IMR-90 (cell line): ENCODE data around the gene HPCAL4. TPM values are rescaled to one million over a fixed set of nuclear protein-coding genes. Genes with fewer than 3 reads are reported as not detected.

ENCODE experiments used
- ATAC-seq: fragments of 200-7000 bp; cut with Tn5 transposase; 2 replicates; pipeline ENCODE4 v1.9.1; 2020; ENCODE audit warnings: low read depth, mild to moderate bottlenecking, moderate library complexity
- BruUV-seq: library from RNA; stranded (reverse); fragments of 400-500 nt; replicated peaks from 2 replicates; lab custom pipeline; 2021; lab: Mats Ljungman, UMichigan
- CTCF ChIA-PET: fragments of 300-600 bp; formaldehyde crosslinking; extraction: SDS; loops from one replicate; lab custom pipeline; 2021; ENCODE audit warnings: antibody characterized with exemption; lab: Yijun Ruan, JAX
- POLR2A ChIA-PET: fragments of 300-600 bp; sonication (Branson Sonifier 250); formaldehyde crosslinking; loops from one replicate; lab custom pipeline; 2022; ENCODE audit warnings: antibody characterized with exemption; ENCODE audit not compliant: unreplicated experiment; lab: Charles Lee
- DNase-seq: peaks from one replicate; pipeline ENCODE4 v3.0.0; 2013
- H2AFZ ChIP-seq: replicated peaks from 2 replicates; pipeline ENCODE3; 2013; ENCODE audit warnings: low read length, mild to moderate bottlenecking; ENCODE audit not compliant: poor library complexity
- H2AK5ac ChIP-seq: 2 replicates; pipeline ENCODE4 v1.6.1; 2013; ENCODE audit warnings: low read depth, low read length, inconsistent platforms
- H2AK9ac ChIP-seq: replicated peaks from 2 replicates; pipeline ENCODE3; 2013; ENCODE audit warnings: mild to moderate bottlenecking, low read depth, low read length, moderate library complexity; ENCODE audit not compliant: poor library complexity
- H2BK120ac ChIP-seq: 2 replicates; pipeline ENCODE4 v1.6.1; 2013; ENCODE audit warnings: low read depth, low read length, inconsistent platforms
- H2BK15ac ChIP-seq: 3 replicates; pipeline ENCODE4 v1.6.1; 2013; ENCODE audit warnings: low read depth, low read length, inconsistent platforms
- H2BK20ac ChIP-seq: 2 replicates; pipeline ENCODE4 v1.6.1; 2013; ENCODE audit warnings: low read depth, mild to moderate bottlenecking, inconsistent platforms, low read length, moderate library complexity
- H2BK5ac ChIP-seq: 2 replicates; pipeline ENCODE4 v1.6.1; 2013; ENCODE audit warnings: mild to moderate bottlenecking, low read depth, low read length, inconsistent platforms; ENCODE audit not compliant: poor library complexity, severe bottlenecking
- H3K14ac ChIP-seq: replicated peaks from 2 replicates; pipeline ENCODE4 v1.6.1; 2013; ENCODE audit warnings: low read depth, low read length, inconsistent platforms
- H3K18ac ChIP-seq: 2 replicates; pipeline ENCODE4 v1.6.1; 2013; ENCODE audit warnings: low read depth, low read length, control low read depth
- H3K23ac ChIP-seq: 2 replicates; pipeline ENCODE4 v1.6.1; 2013; ENCODE audit warnings: low read depth, low read length, inconsistent platforms
- H3K27ac ChIP-seq: 2 replicates; pipeline ENCODE4 v1.5.1; 2013; ENCODE audit warnings: mild to moderate bottlenecking, control low read depth, low read length; ENCODE audit not compliant: insufficient read depth
- H3K27me3 ChIP-seq: 2 replicates; pipeline ENCODE4 v1.6.1; 2013; ENCODE audit warnings: low read length; ENCODE audit not compliant: control insufficient read depth, insufficient read depth
- H3K36me3 ChIP-seq: 2 replicates; pipeline ENCODE4 v1.6.1; 2013; ENCODE audit warnings: low read length, mixed read lengths; ENCODE audit not compliant: control insufficient read depth, insufficient read depth
- H3K4ac ChIP-seq: 2 replicates; pipeline ENCODE4 v1.6.1; 2013; ENCODE audit warnings: low read depth, low read length, inconsistent platforms
- H3K4me1 ChIP-seq: 2 replicates; pipeline ENCODE4 v1.6.1; 2013; ENCODE audit warnings: low read length, mixed read lengths; ENCODE audit not compliant: control insufficient read depth, insufficient read depth
- H3K4me2 ChIP-seq: 2 replicates; pipeline ENCODE4 v1.6.1; 2013; ENCODE audit warnings: low read depth, mild to moderate bottlenecking, control low read depth, low read length, moderate library complexity
- H3K4me3 ChIP-seq: 2 replicates; pipeline ENCODE4 v1.5.1; 2013; ENCODE audit warnings: low read depth, mild to moderate bottlenecking, control low read depth, low read length, moderate library complexity; ENCODE audit not compliant: insufficient read depth
- H3K56ac ChIP-seq: 2 replicates; pipeline ENCODE4 v1.6.1; 2013; ENCODE audit warnings: low read length, inconsistent platforms; ENCODE audit not compliant: insufficient read depth; ENCODE audit errors: extremely low read depth
- H3K79me1 ChIP-seq, 2 experiments: 2 replicates each; pipeline ENCODE4 v1.6.1; 2013; ENCODE audit warnings: low read length in 2 of 2, inconsistent platforms in 1 of 2, low read depth in 1 of 2
- H3K9ac ChIP-seq: 2 replicates; pipeline ENCODE4 v1.6.1; 2013; ENCODE audit warnings: low read depth, low read length, control low read depth
- H3K9me1 ChIP-seq: 2 replicates; pipeline ENCODE4 v1.6.1; 2013; ENCODE audit warnings: low read length, inconsistent platforms; ENCODE audit not compliant: insufficient read depth
- H3K9me3 ChIP-seq: 2 replicates; pipeline ENCODE4 v1.6.1; 2013; ENCODE audit warnings: low read length; ENCODE audit not compliant: control insufficient read depth, insufficient read depth
- H4K20me1 ChIP-seq: 2 replicates; pipeline ENCODE4 v1.6.1; 2013; ENCODE audit warnings: low read length, inconsistent platforms; ENCODE audit not compliant: insufficient read depth
- H4K5ac ChIP-seq: 2 replicates; pipeline ENCODE4 v1.6.1; 2013; ENCODE audit warnings: mild to moderate bottlenecking, low read depth, low read length, control low read depth
- H4K8ac ChIP-seq, 2 experiments: 2 replicates each; pipeline ENCODE4 v1.6.1; 2013; ENCODE audit warnings: low read depth in 2 of 2, low read length in 2 of 2, control low read depth in 1 of 2, inconsistent platforms in 1 of 2
- H4K91ac ChIP-seq: 2 replicates; pipeline ENCODE4 v1.6.1; 2013; ENCODE audit warnings: low read depth, low read length, inconsistent platforms; ENCODE audit not compliant: insufficient read depth
- CEBPB ChIP-seq: IDR thresholded peaks from 2 replicates; pipeline ENCODE4 v1.6.1; 2012; ENCODE audit warnings: low read depth, low read length, improper control_type of control experiment
- MAFK ChIP-seq: IDR thresholded peaks from 2 replicates; pipeline ENCODE4 v1.6.1; 2012; ENCODE audit warnings: low read depth, low read length, improper control_type of control experiment
- NFE2L2 ChIP-seq: fragments of 150-350 bp; IDR thresholded peaks from 2 replicates; pipeline ENCODE4 v1.6.1; 2016; ENCODE audit warnings: low read depth, mild to moderate bottlenecking, low read length
- POLR2A ChIP-seq: IDR thresholded peaks from 2 replicates; pipeline ENCODE4 v1.6.1; 2012; ENCODE audit warnings: mild to moderate bottlenecking, low read depth, low read length
- WGBS, 2 experiments: methylation state at CpG; one replicate each; pipeline versions ENCODE4 v1.1.5 to v1.1.7; 2013; ENCODE audit warnings: missing lambda C conversion rate in 2 of 2; ENCODE audit not compliant: insufficient read length in 1 of 2; ENCODE audit errors: extremely low coverage in 2 of 2; 5-methylcytosine and 5-hydroxymethylcytosine counted together
- dilution Hi-C: fragments of 300-500 bp; cut with HindIII; formaldehyde crosslinking; loops from one replicate; pipeline ENCODE4 v1.14.3; 2018; ENCODE audit warnings: low sequenced_read_pairs; ENCODE audit not compliant: unreplicated experiment
- in situ Hi-C: fragments of 300-500 bp; cut with MboI; formaldehyde crosslinking; loops from 3 replicates; pipeline ENCODE4 v1.14.3; 2019; ENCODE audit warnings: low sequenced_read_pairs, inconsistent platforms, mixed read lengths
- intact Hi-C: fragments of 100-400 bp; cut with micrococcal nuclease; formaldehyde crosslinking; loops from 2 replicates; pipeline ENCODE4 v1.10.0; 2022
- polyA plus RNA-seq, 3 experiments: library from polyadenylated mRNA; depleted of rRNA; stranded (reverse); fragments of >200 nt; gene quantifications; 2 replicates each; pipeline ENCODE4 v1.2.3, GENCODE V29; 2012; ENCODE audit warnings: low replicate concordance in 1 of 3
- total RNA-seq: library from RNA; depleted of rRNA; stranded (reverse); fragments of >200 nt; gene quantifications from 2 replicates; pipeline ENCODE4 v1.2.3, GENCODE V29; 2012
- TF ChIP-seq, protein P1 (sequence below): fragments of 150-350 bp; IDR thresholded peaks from 2 replicates; pipeline ENCODE4 v1.6.1; 2017; ENCODE audit warnings: mild to moderate bottlenecking, antibody characterized with exemption, low read length, low read depth
- TF ChIP-seq, protein P2 (sequence below): conservative IDR thresholded peaks from 2 replicates; pipeline ENCODE4 v1.5.1; 2012; ENCODE audit warnings: mild to moderate bottlenecking, low read depth, low read length, improper control_type of control experiment

The HPCAL4 gene
- total and polyA plus RNA-seq, 2 of the 4 experiments (the other 2 are of a cell fraction) = 0.02 TPM; not detected in 1

DNA sequence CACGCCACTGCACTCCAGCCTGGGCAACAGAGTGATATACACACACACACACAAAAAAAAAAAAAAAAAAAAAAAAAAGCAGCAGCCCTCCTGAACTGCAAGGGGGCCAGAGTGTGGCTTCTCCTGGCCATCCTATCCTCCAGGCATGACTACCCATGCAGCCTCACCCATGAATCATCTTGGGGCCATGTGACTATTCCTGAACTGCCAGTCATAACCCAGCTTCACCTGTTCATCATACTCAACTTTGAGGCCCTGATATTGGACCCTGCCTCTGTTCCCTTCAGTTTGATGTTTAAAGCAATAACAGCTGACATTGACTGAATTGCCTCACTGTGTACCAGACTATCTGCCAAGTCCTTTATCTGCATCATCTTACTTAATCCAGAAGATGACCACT, 2.8 kb upstream of the HPCAL4 start:
- Histone ChIP-seq H3K4ac (no peak overlapping the region), H3K4me3 (no peak overlapping the region), H3K79me1 (no peaks in the 10 kb centered on the region), H3K9me1 (no peaks in the 10 kb centered on the region), H2BK5ac (no peak overlapping the region), H4K5ac (no peak overlapping the region), H2BK15ac (no peak overlapping the region), H4K91ac (no peak overlapping the region), H3K27me3 (peaks cover 84% of the 10 kb centered on the region), H3K4me2 (no peak overlapping the region), H3K4me1 (no peaks in the 10 kb centered on the region; the same call in 1 of the 2 replicates), H2AK5ac (no peak overlapping the region), H3K56ac (no peak overlapping the region), H3K14ac (no peak overlapping the region), H2AFZ (no peak overlapping the region), H2BK20ac (no peak overlapping the region), H4K20me1 (no peaks in the 10 kb centered on the region; the same call in 1 of the 2 replicates), H3K27ac (no peak overlapping the region), H3K9me3 (peaks cover 2% of the 10 kb centered on the region), H2AK9ac (no peak overlapping the region), H2BK120ac (no peak overlapping the region), H4K8ac (no peak overlapping the region), H3K23ac (no peak overlapping the region), H3K18ac (no peak overlapping the region), H3K36me3 (no peaks in the 10 kb centered on the region), H3K9ac (no peak overlapping the region)
- in situ Hi-C loops (no loop called here), intact Hi-C loops (no loop called here), dilution Hi-C loops (no loop called here)
- no TSS peak for BruUV-seq
- TF ChIP-seq CEBPB (no peak), MAFK (no peak), POLR2A (no peak), NFE2L2 (no peak)
- TF ChIP-seq, protein P1, sequence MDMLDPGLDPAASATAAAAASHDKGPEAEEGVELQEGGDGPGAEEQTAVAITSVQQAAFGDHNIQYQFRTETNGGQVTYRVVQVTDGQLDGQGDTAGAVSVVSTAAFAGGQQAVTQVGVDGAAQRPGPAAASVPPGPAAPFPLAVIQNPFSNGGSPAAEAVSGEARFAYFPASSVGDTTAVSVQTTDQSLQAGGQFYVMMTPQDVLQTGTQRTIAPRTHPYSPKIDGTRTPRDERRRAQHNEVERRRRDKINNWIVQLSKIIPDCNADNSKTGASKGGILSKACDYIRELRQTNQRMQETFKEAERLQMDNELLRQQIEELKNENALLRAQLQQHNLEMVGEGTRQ = no peak
- TF ChIP-seq, protein P2, sequence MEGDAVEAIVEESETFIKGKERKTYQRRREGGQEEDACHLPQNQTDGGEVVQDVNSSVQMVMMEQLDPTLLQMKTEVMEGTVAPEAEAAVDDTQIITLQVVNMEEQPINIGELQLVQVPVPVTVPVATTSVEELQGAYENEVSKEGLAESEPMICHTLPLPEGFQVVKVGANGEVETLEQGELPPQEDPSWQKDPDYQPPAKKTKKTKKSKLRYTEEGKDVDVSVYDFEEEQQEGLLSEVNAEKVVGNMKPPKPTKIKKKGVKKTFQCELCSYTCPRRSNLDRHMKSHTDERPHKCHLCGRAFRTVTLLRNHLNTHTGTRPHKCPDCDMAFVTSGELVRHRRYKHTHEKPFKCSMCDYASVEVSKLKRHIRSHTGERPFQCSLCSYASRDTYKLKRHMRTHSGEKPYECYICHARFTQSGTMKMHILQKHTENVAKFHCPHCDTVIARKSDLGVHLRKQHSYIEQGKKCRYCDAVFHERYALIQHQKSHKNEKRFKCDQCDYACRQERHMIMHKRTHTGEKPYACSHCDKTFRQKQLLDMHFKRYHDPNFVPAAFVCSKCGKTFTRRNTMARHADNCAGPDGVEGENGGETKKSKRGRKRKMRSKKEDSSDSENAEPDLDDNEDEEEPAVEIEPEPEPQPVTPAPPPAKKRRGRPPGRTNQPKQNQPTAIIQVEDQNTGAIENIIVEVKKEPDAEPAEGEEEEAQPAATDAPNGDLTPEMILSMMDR = no peak
- ATAC-seq = no peak
- no peak for DNase-seq
- ChIA-PET POLR2A (no interaction called here), CTCF (no interaction called here)
- WGBS, 2 experiments = no CpG with 5 or more reads among the region's 1 CpG
